Mucosa of rectum (tissue), 2 donors: ENCODE measurements around the gene PDGFRB.

Experiments used
- H3K27ac ChIP-seq, 2 donors: one replicate each; pipeline ENCODE4 v1.7.0; 2013; ENCODE audit warnings: inconsistent platforms in 2 of 2, low read depth in 2 of 2, low read length in 2 of 2
- H3K27me3 ChIP-seq, 2 donors: one replicate each; pipeline ENCODE4 v1.7.0; 2013; ENCODE audit warnings: low read length in 2 of 2; ENCODE audit not compliant: control insufficient read depth in 2 of 2, insufficient read depth in 2 of 2
- H3K36me3 ChIP-seq, 2 donors: one replicate each; pipeline ENCODE4 v1.7.0; 2013; ENCODE audit warnings: low read length in 2 of 2; ENCODE audit not compliant: control insufficient read depth in 2 of 2, insufficient read depth in 2 of 2
- H3K4me1 ChIP-seq, 2 donors: one replicate each; pipeline ENCODE4 v1.7.0; 2013; ENCODE audit warnings: low read length in 2 of 2, mild to moderate bottlenecking in 1 of 2; ENCODE audit not compliant: control insufficient read depth in 2 of 2, insufficient read depth in 2 of 2
- H3K4me3 ChIP-seq, 2 donors: one replicate each; pipeline ENCODE4 v1.7.0; 2013; ENCODE audit warnings: low read length in 2 of 2
- H3K9ac ChIP-seq, 2 donors: one replicate each; pipeline ENCODE4 v1.7.0; 2013; ENCODE audit warnings: low read length in 2 of 2, low read depth in 1 of 2, mild to moderate bottlenecking in 1 of 2
- H3K9me3 ChIP-seq, 2 donors: one replicate each; pipeline ENCODE4 v1.7.0; 2013; ENCODE audit warnings: low read length in 2 of 2; ENCODE audit not compliant: control insufficient read depth in 2 of 2
- donor health status: healthy.
- donor health status: Normal muscosa, but diverticular disease.

The PDGFRB gene

DNA sequence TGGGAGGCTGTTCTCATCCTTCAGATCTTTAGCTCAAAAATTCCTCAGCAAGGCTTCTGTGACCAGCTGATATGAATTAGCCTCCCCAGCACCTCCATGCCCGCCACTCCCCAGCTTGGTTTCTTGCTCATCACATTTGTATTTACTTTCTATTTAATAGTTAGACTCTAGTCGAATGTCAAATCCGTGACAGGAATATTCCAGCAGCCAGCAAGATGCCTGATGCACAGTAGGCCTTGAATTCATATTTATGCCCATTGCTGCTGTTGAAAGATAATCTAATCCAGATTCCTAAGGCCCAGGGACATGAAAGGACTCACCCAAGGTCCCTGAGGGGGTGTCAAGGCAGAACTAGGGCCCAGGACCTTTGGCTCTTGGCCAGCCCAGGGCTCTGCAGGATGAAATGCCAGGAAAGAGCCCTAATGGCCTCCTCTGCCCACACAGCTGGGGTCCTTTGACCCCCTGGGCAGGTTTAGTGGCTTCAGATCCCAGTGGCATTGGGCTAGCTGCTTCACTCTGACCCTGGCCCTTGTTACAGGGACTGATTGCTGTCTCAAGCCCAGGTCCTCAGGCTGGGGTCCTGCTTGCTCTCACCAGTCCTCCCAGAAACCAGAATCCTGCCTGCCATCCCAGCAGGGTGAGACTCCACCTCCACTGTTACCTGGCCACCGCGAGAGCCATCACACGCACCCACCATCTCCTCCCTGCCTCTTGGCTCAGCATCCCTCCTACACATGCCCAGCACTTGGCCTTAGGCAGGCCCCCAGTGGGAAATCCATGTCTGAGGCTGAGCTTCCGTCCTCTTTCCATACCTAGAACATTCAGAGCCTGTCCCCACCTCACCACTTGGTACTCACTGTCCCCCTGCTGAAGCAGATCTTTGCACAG is 76.6 kb downstream of the PDGFRB start:
- Histone ChIP-seq H3K4me3 (no peak overlapping the region), H3K36me3 (peaks cover 0 to 4% of the 10 kb centered on the region in 2 donors), H3K27me3 (no peaks in the 10 kb centered on the region), H3K9ac (no peak overlapping the region), H3K4me1 (no peaks in the 10 kb centered on the region), H3K9me3 (no peaks in the 10 kb centered on the region), H3K27ac (no peak overlapping the region)

DNA sequence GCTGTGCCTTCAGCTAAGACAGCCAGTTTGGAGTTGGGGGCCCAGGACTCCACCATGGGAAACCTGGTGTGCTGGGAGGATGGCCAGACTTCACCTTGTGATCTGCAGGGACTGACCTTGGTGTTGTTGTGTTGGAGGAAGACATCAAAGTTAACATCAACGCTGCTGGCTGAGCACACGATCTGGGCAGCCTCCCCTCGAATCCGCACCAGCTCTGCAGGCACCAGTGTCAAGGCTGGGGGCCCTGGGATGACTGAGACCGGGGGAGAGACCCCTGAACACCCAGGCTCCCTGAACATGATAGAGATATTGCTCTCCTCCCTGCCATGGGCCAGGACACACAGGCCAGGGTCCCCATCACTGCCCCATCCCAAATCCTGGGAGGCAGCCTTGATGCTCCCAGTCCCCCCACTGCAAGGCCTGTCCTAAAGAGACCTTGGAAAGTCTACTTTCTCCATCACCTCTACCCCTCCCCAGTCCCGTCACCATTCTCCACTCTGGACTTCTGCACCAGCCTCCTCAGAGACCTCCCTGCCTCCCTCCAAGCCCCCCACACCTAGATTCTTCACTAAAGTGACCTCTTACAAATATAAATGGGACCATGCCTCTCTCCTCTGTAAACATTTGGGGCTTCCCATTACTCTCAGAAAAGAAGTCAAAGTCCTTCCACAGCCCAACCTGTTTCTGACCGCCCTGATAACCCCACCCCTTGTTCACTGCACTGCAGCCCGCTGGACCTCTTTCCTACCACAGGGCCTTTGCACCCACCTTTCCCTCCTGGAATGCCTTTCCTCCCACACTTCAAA is 77.4 kb downstream of the PDGFRB start:
- peaks cover 0 to 4% of the 10 kb centered on the region in 2 donors for H3K36me3 ChIP-seq
- H3K9ac ChIP-seq: no peak overlapping the region
- no peaks in the 10 kb centered on the region for H3K27me3 ChIP-seq
- no peaks in the 10 kb centered on the region for H3K4me1 ChIP-seq
- no peaks in the 10 kb centered on the region for H3K9me3 ChIP-seq
- no peak overlapping the region for H3K27ac ChIP-seq
- no peak overlapping the region for H3K4me3 ChIP-seq

DNA sequence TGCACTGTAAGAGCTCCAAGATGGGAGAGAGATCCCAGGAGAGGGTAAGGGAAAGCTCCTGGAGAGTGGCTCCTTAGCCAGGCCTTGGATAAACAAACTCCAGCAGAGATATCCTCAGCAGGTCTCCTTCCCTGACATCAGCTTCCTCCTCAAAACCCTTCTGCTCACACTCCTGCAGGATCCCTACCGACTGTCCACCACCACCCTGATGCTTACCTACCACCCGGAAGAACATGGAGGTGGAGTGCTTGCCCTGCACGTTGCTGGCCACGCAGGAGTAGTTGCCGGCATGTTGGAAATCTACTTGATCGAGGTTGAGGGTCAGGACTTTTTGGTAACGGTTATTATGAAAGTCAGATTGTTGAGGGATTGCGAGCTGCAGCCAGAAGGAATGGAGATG is 78.6 kb downstream of the PDGFRB start:
- Histone ChIP-seq H3K4me3 (no peak overlapping the region), H3K27ac (no peak overlapping the region), H3K9ac (no peak overlapping the region), H3K4me1 (no peaks in the 10 kb centered on the region), H3K36me3 (peaks cover 0 to 4% of the 10 kb centered on the region in 2 donors), H3K27me3 (no peaks in the 10 kb centered on the region), H3K9me3 (no peaks in the 10 kb centered on the region)

DNA sequence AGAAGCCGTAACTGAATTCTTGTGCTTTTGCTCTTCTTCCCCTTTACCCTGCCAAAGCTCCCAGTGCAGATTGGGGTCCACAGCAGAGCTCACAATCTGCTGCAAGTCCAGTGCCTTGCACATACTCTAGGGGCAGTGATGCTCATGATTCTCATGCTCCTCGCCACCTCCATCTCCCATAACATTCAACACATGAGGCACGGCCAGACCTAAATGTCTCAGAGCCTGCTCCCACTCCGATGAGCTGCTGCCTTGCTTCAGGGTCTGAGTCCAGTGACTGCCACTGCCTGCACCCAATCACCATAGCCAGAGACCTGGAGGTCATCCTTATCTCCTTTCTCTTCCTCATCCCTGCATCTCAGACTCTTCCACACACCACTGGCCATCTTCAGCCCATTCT is 79.8 kb downstream of the PDGFRB start:
- Histone ChIP-seq H3K27me3 (no peaks in the 10 kb centered on the region), H3K9ac (no peak overlapping the region), H3K4me1 (no peaks in the 10 kb centered on the region), H3K4me3 (no peak overlapping the region), H3K27ac (no peak overlapping the region), H3K36me3 (peaks cover 0 to 4% of the 10 kb centered on the region in 2 donors), H3K9me3 (no peaks in the 10 kb centered on the region)

DNA sequence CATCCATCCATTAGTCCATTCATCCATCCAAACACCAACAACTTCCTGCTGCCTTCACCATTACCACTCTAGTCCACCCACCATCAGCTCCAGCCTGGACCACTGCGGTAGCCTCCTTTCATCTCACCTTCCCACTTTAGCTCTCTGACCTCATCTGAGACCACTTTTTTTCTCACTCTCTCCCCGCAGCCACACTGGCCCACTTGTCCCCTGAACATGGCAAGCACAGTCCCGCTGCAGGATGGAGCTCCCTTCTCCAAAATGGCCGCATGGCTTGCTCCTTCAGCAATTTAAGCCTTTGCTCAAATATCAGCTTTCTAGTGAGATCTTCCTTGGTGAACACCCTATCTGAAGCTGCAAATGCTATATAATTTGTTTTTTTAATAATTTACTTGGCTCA is 80.4 kb downstream of the PDGFRB start:
- no peaks in the 10 kb centered on the region for H3K9me3 ChIP-seq
- peaks cover 0 to 1% of the 10 kb centered on the region in 2 donors for H3K36me3 ChIP-seq
- H3K4me1 ChIP-seq: no peaks in the 10 kb centered on the region
- no peak overlapping the region for H3K4me3 ChIP-seq
- H3K27ac ChIP-seq: no peak overlapping the region
- H3K27me3 ChIP-seq: no peaks in the 10 kb centered on the region
- H3K9ac ChIP-seq: no peak overlapping the region

DNA sequence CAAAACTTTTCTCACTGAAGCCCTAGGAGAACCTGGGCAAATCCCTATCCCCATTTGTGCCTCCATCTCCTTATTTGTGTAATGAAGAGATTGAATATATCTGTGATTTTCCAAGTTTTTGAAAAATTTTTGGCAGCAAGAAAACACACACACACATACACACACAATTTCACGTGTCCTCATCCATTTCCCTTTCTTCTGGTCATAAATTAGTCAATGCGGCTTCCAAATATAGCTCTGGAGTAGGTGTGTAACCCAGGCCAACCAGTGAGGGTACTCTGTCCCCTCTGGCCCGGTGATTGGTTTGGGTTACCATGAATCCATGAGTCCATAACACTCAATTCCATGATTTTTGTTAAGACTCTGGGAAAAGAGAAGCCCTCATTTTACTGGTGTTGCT is 82.0 kb downstream of the PDGFRB start:
- Histone ChIP-seq H3K4me1 (no peaks in the 10 kb centered on the region), H3K27me3 (no peaks in the 10 kb centered on the region), H3K9me3 (no peaks in the 10 kb centered on the region), H3K36me3 (no peaks in the 10 kb centered on the region), H3K27ac (no peak overlapping the region), H3K9ac (no peak overlapping the region), H3K4me3 (no peak overlapping the region)

DNA sequence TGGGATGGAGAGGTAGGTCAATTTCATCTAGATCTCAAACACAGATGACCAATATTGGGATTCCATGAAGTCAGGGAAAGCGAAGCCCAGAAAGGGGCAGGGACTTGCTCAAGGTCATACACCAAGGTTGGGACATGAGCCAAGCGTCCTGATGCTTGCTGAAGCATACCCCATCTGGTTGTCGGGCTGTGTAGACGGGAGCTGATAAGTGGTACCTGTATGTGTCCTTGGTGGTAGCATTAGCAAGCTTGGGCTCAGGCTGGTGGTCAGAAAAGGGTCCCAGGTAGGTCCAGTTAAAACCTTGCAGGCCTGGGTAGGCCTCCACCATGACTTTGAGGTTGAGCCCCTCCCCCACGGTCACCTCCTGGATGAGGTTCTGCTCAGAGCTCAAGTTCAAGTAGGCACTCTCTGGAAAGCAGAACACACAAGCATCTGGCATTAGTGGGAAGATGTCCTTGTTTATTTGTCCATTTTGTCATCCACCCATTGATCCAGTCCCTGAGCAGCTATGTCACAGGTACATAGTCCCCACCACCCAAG is 82.5 kb downstream of the PDGFRB start:
- no peak overlapping the region for H3K4me3 ChIP-seq
- no peaks in the 10 kb centered on the region for H3K27me3 ChIP-seq
- H3K4me1 ChIP-seq: no peaks in the 10 kb centered on the region
- H3K27ac ChIP-seq: no peak overlapping the region
- no peaks in the 10 kb centered on the region for H3K36me3 ChIP-seq
- H3K9me3 ChIP-seq: no peaks in the 10 kb centered on the region
- no peak overlapping the region for H3K9ac ChIP-seq

DNA sequence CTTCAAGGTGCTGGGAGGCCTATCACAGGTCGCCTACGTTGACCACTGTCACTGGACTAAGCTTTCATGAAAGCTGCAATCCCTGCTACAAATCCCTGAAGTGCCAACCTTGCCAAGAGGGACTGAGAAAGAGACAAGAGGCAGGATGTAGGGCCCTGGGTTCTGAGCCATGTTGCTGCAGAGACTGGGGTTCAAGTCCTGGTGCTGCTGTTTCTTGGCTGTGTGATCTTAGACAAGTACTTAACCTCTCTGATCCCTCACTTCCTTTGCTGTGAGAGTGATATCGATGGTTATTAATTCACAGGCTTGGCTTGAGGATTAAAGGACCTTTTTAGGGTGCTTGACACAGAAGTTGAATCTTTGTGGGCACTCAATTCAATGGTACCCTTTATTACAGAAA is 84.8 kb downstream of the PDGFRB start:
- Histone ChIP-seq H3K27ac (no peak overlapping the region), H3K9me3 (no peaks in the 10 kb centered on the region), H3K36me3 (no peaks in the 10 kb centered on the region), H3K9ac (no peak overlapping the region), H3K4me1 (no peaks in the 10 kb centered on the region), H3K27me3 (no peaks in the 10 kb centered on the region), H3K4me3 (no peak overlapping the region)

DNA sequence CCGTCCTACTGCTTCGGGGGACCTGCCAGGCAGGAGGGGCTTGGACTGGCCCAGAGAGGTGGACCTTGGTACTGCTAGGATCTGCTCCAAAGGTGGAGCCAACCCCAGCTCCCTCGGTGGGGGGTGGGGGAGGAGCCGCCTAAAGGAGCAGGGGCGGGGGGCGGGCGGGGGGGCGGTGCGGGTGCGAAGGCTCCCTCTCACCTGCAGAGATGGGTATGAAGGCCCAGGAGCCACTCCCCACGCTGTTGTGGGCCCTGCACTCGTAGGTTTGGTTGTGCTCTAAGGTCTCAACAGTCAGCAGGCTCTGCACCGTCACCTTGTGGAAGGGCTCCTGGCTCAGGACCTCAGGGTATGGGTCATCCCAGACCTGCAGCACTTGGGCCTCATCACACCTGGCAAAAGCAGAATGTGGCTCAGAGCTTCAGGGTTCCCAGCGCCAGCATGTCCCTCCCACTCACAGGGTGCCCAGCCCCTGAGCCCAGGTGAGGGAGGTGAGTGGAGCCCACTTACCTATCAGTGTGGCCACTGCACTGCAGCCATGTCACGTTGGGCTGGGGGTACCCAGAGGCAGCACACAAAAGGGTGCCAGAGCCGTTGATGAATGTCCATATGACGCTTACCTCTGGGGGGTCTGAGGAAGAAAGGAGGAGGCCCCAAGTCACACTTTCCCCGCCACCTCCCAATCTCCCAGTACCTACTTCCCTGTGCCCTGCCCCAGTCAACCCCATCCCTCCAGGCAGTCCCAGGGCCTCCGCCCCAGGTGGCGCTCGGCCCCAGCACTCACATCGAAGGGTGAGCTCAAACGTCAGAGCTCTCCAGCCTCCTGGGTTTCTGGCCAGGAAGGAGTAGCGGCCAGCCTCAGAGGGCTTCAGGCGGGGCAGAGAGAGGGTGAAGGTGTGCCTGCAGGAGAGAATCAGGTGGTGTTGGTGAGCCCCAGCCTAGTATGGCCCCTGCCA is 85.7 kb downstream of the PDGFRB start:
- Histone ChIP-seq H3K27ac (no peak overlapping the region), H3K27me3 (no peaks in the 10 kb centered on the region), H3K9me3 (no peaks in the 10 kb centered on the region), H3K4me1 (no peaks in the 10 kb centered on the region), H3K36me3 (no peaks in the 10 kb centered on the region), H3K4me3 (no peak overlapping the region), H3K9ac (no peak overlapping the region)
